Measurements from ENCODE around the gene C1QTNF4.
A peak's percentile ranks its signal among the peaks of the same experiment; 100 is the strongest.
"Not testable (repeated sequence)": the region's sequence is repeated elsewhere in the genome, so short reads cannot be mapped to it uniquely, and the experiment has no call there.

Gene C1QTNF4

GRCh38 chr11:47593934-47594855 is at the start of gene C1QTNF4:
TSS of gene C1QTNF4 (minus strand) at chr11:47594411. CDS start at chr11:47590810, 3,601 bp downstream.
- no peak for DNase-seq

GRCh38 chr11:47642099-47642855 is 48.1 kb upstream of the C1QTNF4 start, which contains the start of gene MTCH2:
TSS of gene MTCH2 (minus strand) at chr11:47642559. CDS start at chr11:47642465, 94 bp downstream.
- peak; percentile 86 for DNase-seq

- no peak for DNase-seq
Measured at GRCh38 chr11:47641600-47642098, 47.4 kb upstream of the C1QTNF4 start.

- not testable (repeated sequence) for DNase-seq
Measured at GRCh38 chr11:47640506-47640905, 46.3 kb upstream of the C1QTNF4 start.

GRCh38 chr11:47636331-47636730 is 42.1 kb upstream of the C1QTNF4 start:
- not testable (repeated sequence) for DNase-seq

- DNase-seq: no peak
Measured at GRCh38 chr11:47631473-47631872, 37.3 kb upstream of the C1QTNF4 start.

- DNase-seq: no peak
Measured at GRCh38 chr11:47628026-47628425, 33.8 kb upstream of the C1QTNF4 start.

- no peak for DNase-seq
Measured at GRCh38 chr11:47626234-47626633, 32.0 kb upstream of the C1QTNF4 start.

- no peak for DNase-seq
Measured at GRCh38 chr11:47620836-47621378, 26.7 kb upstream of the C1QTNF4 start.

- DNase-seq: no peak
Measured at GRCh38 chr11:47617417-47617809, 23.2 kb upstream of the C1QTNF4 start.

- peak; percentile 27 for DNase-seq
Measured at GRCh38 chr11:47616726-47617416, 22.7 kb upstream of the C1QTNF4 start.

GRCh38 chr11:47615249-47615648 is 21.0 kb upstream of the C1QTNF4 start:
- DNase-seq: no peak

GRCh38 chr11:47611348-47611794 is 17.2 kb upstream of the C1QTNF4 start:
- no peak for DNase-seq

GRCh38 chr11:47609675-47610074 is 15.5 kb upstream of the C1QTNF4 start:
- no peak for DNase-seq

- DNase-seq: no peak
Measured at GRCh38 chr11:47607380-47607779, 13.2 kb upstream of the C1QTNF4 start.

- DNase-seq: no peak
Measured at GRCh38 chr11:47606731-47607130, 12.5 kb upstream of the C1QTNF4 start.

- DNase-seq: no peak
Measured at GRCh38 chr11:47605921-47606320, 11.7 kb upstream of the C1QTNF4 start.

- DNase-seq: no peak
Measured at GRCh38 chr11:47603295-47603694, 9.1 kb upstream of the C1QTNF4 start.

- DNase-seq: no peak
Measured at GRCh38 chr11:47599902-47600301, 5.7 kb upstream of the C1QTNF4 start.

GRCh38 chr11:47595967-47596366 is 1.8 kb upstream of the C1QTNF4 start:
- DNase-seq: no peak

- DNase-seq: no peak
Measured at GRCh38 chr11:47595029-47595428, 818 bp upstream of the C1QTNF4 start.

- no peak for DNase-seq
Measured at GRCh38 chr11:47593492-47593933, 698 bp downstream of the C1QTNF4 start.

Data from NCI-H1694 (cell line).